Suprapubic skin (tissue), 4 donors: ENCODE data around the gene ZNF784.

Source experiments
- CTCF ChIP-seq, 2 donors: fragments of 200-600 bp in 1 of 2; fragments of 450-650 bp in 1 of 2; sonication (generic) in 1 of 2; IDR thresholded peaks; one replicate each; pipeline ENCODE4 v1.5.1; 2016 to 2019; ENCODE audit warnings: antibody characterized with exemption in 2 of 2, mild to moderate bottlenecking in 1 of 2, moderate library complexity in 1 of 2
- POLR2A ChIP-seq, 2 donors: fragments of 450-650 bp; IDR thresholded peaks; one replicate each; pipeline ENCODE4 v1.6.1; 2017; ENCODE audit warnings: antibody characterized with exemption in 2 of 2, mild to moderate bottlenecking in 2 of 2, moderate library complexity in 2 of 2
- POLR2AphosphoS5 ChIP-seq, 3 donors: sonication (generic); formaldehyde crosslinking; IDR thresholded peaks; one replicate each; pipeline ENCODE4 v1.6.1; 2017; ENCODE audit warnings: antibody characterized with exemption in 3 of 3

- TF ChIP-seq CTCF (IDR thresholded peaks at IDR 0.05) (no peak), POLR2A (IDR thresholded peaks at IDR 0.05) (no peak), POLR2AphosphoS5 (IDR thresholded peaks at IDR 0.05) (no peak)
Measured at GRCh38 chr19:55667006-55667381, 42.6 kb upstream of the ZNF784 start.
